ENCODE data around the gene NPHS1.

GRCh38 chr19:35883882-35884281, 31.6 kb upstream of the NPHS1 start:
- TF ChIP-seq CTCF (IDR thresholded peaks at IDR 0.05): no peak
- TF ChIP-seq POLR2A (IDR thresholded peaks at IDR 0.05): no peak

All from testis (tissue), 2 donors.